ENCODE data around the gene ASB15. TPM values are rescaled to one million over a fixed set of nuclear protein-coding genes. Genes with fewer than 3 reads are reported as not detected.

Gene ASB15
- total RNA-seq, 1 donor, result not detected

DNA sequence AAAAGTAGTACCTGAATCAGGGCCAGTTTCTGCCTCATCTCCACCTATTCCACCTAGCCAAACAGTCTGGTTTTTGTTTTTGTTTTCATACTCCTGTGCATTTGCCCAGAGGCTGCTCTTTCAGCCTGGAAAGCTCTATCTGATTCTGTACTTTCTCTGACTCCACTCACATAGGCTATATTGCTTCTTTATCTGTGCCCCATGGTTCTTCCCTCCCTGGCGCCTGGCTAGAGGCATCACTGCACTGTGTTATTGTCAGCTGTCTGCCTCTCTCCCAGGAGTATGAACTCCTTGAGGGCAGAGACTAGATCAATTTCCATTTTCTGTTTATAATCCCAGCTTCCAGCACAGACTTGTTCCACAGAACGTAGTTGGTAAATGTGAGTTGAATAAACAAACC lies 49.0 kb downstream of the ASB15 start:
- TF ChIP-seq, protein P1, sequence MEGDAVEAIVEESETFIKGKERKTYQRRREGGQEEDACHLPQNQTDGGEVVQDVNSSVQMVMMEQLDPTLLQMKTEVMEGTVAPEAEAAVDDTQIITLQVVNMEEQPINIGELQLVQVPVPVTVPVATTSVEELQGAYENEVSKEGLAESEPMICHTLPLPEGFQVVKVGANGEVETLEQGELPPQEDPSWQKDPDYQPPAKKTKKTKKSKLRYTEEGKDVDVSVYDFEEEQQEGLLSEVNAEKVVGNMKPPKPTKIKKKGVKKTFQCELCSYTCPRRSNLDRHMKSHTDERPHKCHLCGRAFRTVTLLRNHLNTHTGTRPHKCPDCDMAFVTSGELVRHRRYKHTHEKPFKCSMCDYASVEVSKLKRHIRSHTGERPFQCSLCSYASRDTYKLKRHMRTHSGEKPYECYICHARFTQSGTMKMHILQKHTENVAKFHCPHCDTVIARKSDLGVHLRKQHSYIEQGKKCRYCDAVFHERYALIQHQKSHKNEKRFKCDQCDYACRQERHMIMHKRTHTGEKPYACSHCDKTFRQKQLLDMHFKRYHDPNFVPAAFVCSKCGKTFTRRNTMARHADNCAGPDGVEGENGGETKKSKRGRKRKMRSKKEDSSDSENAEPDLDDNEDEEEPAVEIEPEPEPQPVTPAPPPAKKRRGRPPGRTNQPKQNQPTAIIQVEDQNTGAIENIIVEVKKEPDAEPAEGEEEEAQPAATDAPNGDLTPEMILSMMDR (IDR thresholded peaks at IDR 0.05; ENCODE audit: insufficient read depth, low read length), result no peak
- DNase-seq (ENCODE audit: low read depth), result no peak
- H3K4me3 ChIP-seq (ENCODE audit: low read depth, low read length), result no peak overlapping the region

- TF ChIP-seq, protein P1 (IDR thresholded peaks at IDR 0.05; ENCODE audit: insufficient read depth, low read length), result no peak
- no peak overlapping the region for H3K4me3 ChIP-seq (ENCODE audit: low read depth, low read length)
- peak; percentile 53 for DNase-seq (ENCODE audit: low read depth)
Measured at GRCh38 chr7:123652406-123652805, 50.8 kb downstream of the ASB15 start.

GRCh38 chr7:123653162-123653561 lies 51.5 kb downstream of the ASB15 start:
- no peak overlapping the region for H3K4me3 ChIP-seq (ENCODE audit: low read depth, low read length)
- TF ChIP-seq, protein P1 (IDR thresholded peaks at IDR 0.05; ENCODE audit: insufficient read depth, low read length), result no peak
- no peak for DNase-seq (ENCODE audit: low read depth)

GRCh38 chr7:123655614-123656013 lies 54.0 kb downstream of the ASB15 start, which contains the start of gene LMOD2:
Gene LMOD2 (plus strand): TSS chr7:123655866. CDS start chr7:123655964, 98 bp downstream.
- TF ChIP-seq, protein P1 (IDR thresholded peaks at IDR 0.05; ENCODE audit: insufficient read depth, low read length), result no peak
- DNase-seq (ENCODE audit: low read depth), result no peak
- no peak within 1 kb of the TSS for H3K4me3 ChIP-seq (ENCODE audit: low read depth, low read length)

GRCh38 chr7:123656544-123657303 lies 55.1 kb downstream of the ASB15 start:
- TF ChIP-seq, protein P1 (IDR thresholded peaks at IDR 0.05; ENCODE audit: insufficient read depth, low read length), result no peak
- no peak overlapping the region for H3K4me3 ChIP-seq (ENCODE audit: low read depth, low read length)
- no peak for DNase-seq (ENCODE audit: low read depth)

DNA sequence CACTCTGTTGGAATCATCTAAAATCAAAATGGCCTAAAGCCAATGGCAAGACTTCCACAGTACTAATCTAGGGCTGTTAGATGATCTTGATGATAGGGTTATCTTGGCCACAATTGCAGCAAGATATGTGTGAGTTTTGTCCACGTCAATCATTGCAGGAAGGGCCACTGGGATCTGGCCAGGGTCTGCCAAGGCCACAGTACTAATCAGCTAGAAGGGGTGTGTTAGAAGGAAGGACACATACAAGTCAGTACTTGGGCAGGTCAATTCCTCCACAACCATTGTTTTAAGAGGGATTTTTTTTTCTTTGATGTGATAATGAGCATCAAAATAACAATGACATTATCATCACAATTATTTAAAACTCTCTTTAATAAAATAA lies 55.7 kb downstream of the ASB15 start:
- no peak for DNase-seq (ENCODE audit: low read depth)

More for the DNA sequence above, 55.7 kb downstream of the ASB15 start:
- H3K4me3 ChIP-seq (ENCODE audit: low read depth, low read length), result no peak overlapping the region
- TF ChIP-seq, protein P1 (IDR thresholded peaks at IDR 0.05; ENCODE audit: insufficient read depth, low read length), result no peak

All from fibroblast of the aortic adventitia (primary cell).